Endothelial cell of hepatic sinusoid (primary cell): ENCODE measurements around the gene KRTAP13-4.

Source experiments
- in situ Hi-C: cut with HindIII; loops from 2 replicates; pipeline ENCODE4 v1.10.0; 2017; ENCODE audit warnings: low sequenced_read_pairs

The KRTAP13-4 gene, protein sequence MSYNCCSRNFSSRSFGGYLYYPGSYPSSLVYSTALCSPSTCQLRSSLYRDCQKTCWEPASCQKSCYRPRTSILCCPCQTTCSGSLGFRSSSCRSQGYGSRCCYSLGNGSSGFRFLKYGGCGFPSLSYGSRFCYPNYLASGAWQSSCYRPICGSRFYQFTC

DNA sequence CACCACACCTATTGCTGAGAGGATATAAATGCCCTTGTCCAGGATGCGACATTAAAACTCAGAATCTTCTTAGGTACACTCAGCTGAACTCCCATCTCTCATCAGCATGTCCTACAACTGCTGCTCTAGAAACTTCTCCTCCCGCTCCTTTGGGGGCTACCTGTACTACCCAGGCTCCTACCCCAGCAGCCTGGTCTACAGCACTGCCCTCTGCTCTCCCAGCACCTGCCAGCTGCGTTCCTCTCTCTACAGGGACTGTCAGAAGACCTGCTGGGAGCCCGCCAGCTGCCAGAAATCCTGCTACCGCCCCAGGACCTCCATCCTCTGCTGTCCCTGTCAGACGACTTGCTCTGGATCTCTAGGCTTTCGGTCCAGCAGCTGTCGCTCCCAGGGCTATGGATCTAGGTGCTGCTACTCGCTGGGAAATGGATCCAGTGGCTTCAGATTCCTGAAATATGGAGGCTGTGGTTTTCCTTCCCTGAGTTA, at the start of gene KRTAP13-4:
TSS of gene KRTAP13-4 (plus strand) at position 51 of the 486 bp plus-strand sequence. CDS start at position 107, 56 bp downstream.
- in situ Hi-C loops, result no loop called here

DNA sequence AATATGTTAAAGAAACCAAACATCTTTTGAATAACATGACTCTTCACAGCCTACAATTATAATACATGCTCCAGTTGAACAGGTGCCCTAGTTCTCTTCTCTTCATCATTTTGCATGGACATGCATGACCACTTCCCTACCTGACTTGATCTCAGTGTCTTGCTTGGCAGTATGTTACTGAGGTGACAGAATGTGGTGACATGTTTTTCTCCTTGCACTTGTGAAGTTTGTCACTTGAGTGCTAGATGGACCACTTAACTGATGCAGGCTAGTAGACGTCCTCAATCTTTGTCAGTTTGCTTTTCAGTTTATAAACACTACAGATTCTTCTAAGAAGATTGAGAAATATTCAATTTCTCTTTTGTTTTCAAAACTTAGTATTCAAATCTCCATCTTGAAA, 47.8 kb upstream of the KRTAP13-4 start:
- in situ Hi-C loops, result no loop called here

DNA sequence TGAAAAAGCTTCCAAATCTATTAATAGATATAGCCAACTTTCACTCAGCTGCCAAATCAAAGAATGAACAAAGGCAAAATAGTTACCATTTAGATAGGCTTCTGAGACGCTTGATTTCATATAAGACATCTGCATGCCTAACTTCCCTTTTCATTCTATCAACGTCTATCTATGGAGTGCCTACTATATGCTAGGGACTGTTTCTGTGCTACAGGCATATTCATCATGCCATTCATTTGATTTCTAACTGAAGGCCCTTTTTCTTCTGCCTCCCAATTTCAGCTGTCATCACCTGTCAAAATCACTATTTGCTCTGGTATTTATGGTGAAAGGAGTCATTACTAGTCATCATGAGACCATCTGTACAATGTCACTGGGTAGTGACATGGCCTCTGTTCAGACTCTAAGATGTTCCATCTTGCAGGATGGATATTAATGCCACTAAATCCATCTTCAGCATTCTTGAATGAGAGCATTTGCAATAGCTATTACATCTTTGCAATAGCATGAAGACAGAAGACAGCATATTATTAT, 38.5 kb upstream of the KRTAP13-4 start:
- in situ Hi-C loops, result no loop called here

- in situ Hi-C loops, result no loop called here
These were observed 34.3 kb upstream of the KRTAP13-4 start, which contains the start of gene KRTAP13-1 for GRCh38 chr21:30395731-30396130. Gene KRTAP13-1, plus strand, starts transcription at chr21:30396031. Its CDS starts 56 bp downstream, at chr21:30396087.

DNA sequence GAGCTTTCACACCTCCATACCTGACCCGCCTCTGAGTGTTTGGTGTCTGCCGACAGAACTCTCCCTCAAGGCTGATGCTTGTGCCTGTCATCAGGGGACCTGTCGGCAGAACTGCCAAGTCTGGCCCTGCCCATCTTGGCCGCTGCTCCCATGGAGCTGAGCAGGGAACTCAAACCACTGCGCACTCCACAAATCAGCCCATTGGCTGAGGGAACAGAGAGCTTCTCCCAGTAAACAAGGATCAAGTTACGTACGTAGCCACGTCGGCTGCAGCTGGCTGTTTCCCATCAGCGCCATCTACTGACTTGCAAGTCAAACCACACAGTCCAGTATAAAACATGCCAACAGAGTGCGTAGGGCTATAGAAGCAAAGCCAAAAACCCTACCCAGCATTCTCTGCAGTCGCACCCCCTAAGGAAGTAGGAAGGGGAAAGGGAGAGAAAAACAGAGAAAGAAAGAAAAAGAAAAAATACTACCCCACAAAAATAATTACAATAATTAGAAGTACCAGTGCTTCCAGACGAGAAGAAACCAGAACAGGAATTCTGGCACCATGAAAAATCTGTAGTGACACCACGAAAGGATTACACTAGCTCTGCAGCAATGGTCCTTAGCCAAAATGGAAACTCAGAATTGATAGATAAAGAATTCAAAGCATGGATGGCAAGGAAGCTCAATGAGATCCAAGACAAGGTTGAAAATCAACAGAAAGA, 21.1 kb upstream of the KRTAP13-4 start:
- in situ Hi-C loops, result no loop called here

DNA sequence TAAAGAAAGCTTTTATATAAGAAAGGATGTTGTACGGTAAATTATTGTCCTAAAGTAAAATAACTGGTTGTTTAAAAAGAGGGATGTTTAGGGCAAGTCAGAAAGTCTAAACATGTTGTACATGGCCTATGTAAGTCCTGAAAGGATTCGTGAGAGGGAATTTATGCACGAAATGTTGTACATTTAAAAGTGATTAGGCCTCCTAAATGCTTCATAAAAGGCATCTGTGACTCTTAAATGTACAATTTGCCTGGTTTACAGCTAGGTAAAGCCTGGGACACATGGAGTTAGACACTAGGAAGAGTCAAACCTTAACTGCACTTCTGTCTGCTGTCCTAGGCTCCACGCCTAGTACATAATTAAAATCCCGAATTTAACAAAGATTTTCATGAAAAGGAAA, 14.0 kb upstream of the KRTAP13-4 start:
- in situ Hi-C loops, result no loop called here

- in situ Hi-C loops, result no loop called here
These were observed 4.2 kb upstream of the KRTAP13-4 start, which contains the start of gene KRTAP13-3 for GRCh38 chr21:30425826-30426225. Gene KRTAP13-3, minus strand, starts transcription at chr21:30425926. Its CDS starts 14 bp downstream, at chr21:30425912.

DNA sequence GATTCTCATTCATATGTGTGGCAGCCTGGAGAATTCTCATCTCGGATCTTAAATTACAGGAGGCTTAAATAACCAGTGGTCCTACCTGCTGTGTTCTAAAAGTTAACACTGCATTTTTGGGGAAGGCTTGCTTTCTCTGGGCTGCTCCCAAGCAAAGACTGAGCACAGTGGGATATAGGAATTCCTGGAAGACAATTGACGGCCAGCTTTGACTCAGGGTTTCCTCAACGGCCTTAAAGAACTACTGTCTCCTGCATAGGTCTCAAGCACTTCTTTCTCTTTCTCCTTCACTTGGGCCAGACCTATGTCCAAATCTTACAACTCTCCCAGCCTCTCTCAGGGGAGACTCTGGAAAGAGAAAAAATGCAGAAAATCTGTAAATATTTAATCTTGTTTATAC, 3.3 kb upstream of the KRTAP13-4 start:
- in situ Hi-C loops, result no loop called here

DNA sequence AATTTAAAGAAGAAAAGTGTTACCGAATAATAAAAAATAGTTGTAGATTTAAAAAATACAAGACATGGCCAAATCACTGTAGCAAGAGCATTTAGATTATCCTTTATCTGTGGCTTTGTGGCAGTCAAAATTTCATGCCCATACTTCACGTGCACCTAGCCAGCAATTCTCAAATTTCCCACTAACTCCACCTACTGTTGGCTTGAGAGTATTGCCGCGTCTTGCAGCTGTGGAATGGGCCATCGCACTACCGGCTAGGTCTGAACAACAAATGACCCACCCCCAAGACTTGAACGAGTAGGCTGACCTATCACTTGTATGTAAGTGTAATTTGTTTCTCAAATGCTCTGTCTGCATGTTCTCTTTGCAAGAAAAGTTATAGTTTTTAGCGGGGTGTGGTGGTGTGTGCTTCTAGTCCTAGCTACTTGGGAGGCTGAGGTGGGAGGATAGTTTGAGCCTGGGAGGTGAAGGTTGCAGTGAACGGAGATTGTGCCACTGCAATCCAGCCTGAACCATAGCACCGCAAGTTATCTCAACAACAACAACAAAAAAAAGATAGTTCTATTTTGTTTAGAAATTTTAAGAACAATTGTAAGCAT, 4.1 kb downstream of the KRTAP13-4 start:
- in situ Hi-C loops, result no loop called here

DNA sequence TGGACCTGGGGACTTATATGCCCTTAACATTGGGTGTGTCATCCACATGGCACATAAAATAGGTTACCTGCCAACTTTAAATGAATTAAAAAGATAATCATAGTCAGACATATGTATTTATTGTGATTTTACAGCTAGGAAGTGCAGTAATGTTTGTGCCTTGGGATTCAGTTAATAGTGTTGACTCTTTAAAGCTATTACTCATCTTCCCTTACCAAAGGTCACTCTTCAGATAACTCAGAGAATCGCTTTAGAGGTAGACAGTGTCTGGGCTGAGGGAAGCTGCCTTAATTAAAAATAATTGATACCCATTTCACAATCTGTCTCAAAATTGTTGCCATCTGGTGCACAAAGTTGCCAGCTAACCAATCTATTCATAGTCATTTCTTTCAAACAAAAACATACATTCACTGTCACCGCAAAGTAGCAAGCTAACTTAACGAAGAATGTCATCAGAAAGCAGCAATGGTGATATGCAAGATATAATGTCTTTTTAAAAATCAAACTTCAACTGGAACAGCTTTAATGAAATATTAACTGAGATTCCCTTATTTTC, 7.1 kb downstream of the KRTAP13-4 start:
- in situ Hi-C loops, result no loop called here

DNA sequence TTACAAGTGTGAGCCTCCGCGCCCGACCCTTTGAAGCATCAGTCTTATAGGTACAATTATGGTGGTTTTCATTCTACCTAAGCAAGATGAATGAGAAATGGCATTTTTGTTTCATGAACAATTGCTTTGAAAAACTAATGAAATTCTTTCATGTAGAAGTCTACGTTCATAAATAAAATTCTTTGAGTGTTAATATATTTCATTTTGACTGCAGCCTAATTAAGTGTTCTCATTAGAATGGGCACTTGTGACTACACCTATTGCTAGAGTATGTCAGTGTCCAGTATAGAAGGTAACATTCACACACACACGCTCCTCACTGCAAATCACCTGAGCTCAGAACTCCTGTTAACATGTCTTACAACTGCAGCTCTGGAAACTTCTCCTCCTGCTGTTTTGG, 10.0 kb downstream of the KRTAP13-4 start, which contains the start of gene KRTAP15-1:
TSS of gene KRTAP15-1 (plus strand) at position 301 of the 400 bp plus-strand sequence. CDS start at position 354, 53 bp downstream.
- in situ Hi-C loops, result no loop called here

DNA sequence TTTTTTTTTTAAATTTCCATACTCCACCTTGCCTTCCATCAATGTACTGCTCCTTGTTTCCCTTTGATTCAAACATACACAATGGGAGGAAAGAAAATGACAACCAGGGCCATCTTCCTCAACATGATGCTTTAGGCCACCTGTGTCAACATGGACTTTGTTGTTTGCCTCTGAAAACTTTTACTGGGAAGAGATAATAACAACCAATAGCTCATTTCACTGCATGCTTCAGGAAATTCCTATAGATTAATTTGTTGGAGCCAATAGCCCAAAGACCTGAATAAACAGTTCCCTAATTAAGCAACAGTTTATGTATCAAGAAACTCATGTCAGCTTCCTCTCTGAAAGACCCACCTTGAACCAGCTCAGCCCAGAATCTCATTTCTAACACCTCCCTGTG, 13.2 kb downstream of the KRTAP13-4 start:
- in situ Hi-C loops, result no loop called here

GRCh38 chr21:30444204-30444603, 14.2 kb downstream of the KRTAP13-4 start:
- in situ Hi-C loops, result no loop called here

DNA sequence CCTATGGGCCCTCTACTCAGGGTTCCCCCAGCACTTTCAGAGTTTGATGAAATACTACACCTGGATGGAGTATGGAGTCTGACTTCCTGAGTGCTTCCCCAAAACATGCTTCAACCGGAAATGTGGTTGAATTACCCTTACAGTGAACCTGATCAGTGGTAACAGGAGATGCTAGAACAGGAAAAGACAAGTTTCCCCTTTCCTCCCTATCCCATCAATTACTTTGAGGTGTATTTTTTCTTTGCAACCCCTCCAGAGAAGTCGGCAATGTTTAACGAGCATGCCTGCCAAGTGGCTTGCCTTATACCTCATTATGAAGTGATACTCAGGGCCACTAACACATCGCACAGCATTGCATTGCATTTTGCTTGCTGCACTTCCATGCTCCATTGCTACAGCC, 17.0 kb downstream of the KRTAP13-4 start:
- in situ Hi-C loops, result no loop called here

DNA sequence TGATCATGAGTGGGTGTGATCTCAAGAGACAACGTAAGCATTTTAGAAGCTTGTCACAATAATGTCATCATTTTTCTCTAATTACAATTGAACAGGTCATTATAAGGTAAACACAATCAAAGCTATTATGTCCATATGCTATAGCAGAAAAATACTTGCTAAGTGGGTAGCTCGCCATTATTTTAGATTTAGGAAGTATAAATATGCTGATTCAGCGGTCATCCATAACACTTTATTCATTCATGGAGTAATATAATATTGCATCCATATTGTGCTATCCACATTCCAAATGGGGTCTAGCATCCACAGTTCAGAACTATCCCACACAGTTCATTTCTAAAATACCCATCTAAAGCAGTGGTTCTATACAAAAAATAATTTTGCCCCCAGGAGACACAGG, 18.5 kb downstream of the KRTAP13-4 start:
- in situ Hi-C loops, result no loop called here

DNA sequence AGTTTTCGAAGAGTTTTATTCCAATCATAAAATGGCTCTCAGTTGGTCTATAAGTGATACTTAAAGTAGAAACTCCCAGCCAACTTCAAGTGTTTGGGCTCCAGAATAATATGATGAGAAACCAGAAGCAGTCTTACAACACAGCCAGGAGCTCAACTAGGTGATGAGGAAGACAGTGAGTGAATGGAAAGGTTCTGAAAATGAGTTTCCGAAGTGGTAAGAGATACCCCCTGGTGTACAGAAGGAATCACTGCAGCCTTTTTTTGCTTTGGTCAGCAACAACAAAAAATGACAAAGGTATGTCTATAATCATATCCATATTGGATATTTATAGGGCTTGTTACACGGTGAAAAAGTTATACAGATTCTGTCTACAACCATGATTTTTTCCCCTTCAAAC, 33.7 kb downstream of the KRTAP13-4 start:
- in situ Hi-C loops, result no loop called here

DNA sequence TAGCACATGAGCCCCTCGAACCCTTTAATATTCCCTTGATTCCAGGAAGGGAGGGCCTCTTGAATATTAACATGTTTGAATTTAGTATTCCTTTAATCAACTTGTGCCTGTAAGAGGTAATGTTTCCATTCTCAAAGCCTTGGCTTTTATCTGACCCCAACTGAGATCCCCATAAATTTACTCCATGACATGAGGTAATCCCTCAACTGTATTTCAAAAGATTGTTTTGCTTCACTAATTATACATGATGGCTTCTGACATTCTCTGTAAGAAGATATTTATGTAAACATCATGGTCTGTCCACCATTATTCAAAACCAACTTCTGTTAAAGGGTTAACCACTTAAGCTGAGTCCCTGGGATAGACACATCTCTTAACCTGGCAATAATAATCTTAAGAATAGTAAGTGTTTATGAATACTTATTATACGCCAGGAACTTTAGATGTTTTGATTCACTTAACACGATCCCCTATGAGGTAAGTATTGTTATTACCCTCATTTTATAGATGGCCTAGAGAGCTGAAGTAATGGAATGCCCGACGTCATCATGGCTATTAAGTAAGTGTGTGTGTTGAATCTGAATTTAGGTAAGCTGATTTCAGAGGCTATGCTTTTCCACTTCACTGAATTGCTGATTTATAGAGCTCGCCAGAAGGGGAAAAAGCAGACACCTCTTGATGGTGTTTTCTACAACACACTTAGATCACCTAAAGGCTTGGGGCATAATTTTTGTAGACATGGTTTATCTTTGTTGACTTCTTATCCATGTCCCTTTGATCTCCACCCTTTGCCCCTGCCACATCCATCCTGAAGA, 39.1 kb downstream of the KRTAP13-4 start:
- in situ Hi-C loops, result no loop called here

DNA sequence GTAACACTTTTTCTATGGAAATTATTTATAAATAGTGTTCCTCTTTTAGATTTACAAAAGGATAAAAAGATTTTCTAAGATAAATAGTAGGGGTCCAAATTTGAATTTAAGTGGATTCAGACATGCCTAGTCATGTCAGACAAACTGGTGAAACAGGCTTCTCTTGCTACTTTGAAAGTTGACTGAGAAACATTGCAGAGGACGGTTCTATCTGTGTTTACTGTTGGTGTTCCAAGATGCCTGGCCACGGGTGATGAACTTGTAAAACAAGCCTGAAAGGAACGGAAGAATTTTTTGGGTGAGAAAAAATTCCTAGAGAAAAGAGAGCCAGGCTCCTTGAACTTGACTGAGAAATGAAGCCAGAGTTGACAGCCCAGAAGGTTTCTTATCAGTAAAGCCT, 48.0 kb downstream of the KRTAP13-4 start:
- in situ Hi-C loops, result no loop called here

DNA sequence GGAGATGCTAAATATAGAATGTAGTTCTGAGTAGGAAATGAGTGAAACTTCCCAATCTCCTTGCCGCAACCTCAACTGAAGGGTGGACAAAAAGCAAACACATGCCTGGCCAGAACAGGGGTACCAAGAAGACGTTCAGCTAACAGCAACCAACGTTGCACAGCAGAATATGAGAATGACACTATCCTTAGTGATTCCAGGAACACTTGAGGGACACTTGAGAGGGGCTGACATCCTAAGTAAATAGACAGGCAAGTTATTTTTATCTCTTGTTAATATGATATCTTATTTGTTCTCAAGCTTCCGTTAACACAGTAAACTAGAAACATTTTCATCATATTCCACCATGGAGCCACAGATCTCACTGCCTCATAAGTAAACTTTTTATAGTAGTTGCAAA, 49.2 kb downstream of the KRTAP13-4 start:
- in situ Hi-C loops, result no loop called here

DNA sequence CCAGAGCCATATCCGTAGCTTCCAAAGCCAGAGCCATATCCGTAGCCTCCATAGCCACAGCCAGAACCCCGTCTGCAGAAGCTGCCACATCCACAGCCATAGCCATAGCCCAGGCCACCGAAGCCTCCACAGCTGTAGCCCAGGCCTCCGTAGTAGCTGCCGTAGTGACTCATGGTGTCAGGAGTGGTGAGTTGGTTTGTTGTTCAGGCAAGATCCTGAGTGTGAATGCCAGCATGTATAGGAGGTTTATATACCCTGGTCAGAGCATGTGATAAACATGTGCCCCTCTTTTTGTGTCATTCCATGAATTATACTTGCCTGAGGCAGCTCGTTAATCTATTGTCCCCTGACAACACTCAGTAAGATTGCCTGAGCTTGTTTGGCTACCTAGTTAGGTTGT, 50.1 kb downstream of the KRTAP13-4 start, which contains the start of gene KRTAP19-1:
TSS of gene KRTAP19-1 (minus strand) at position 223 of the 400 bp plus-strand sequence. CDS start at position 173, 50 bp downstream.
- in situ Hi-C loops, result no loop called here
